ENCODE measurements around the gene CACNA1C.

- TF ChIP-seq CTCF (IDR thresholded peaks at IDR 0.05) (no peak), POLR2A (IDR thresholded peaks at IDR 0.05) (no peak), POLR2AphosphoS5 (IDR thresholded peaks at IDR 0.05) (no peak)
These were observed 275.9 kb downstream of the CACNA1C start for GRCh38 chr12:2328661-2329060.
